Measurements from ENCODE around the gene MINDY2. TPM values are rescaled to one million over a fixed set of nuclear protein-coding genes. Genes with fewer than 3 reads are reported as not detected.
"Not testable (repeated sequence)": the region's sequence is repeated elsewhere in the genome, so short reads cannot be mapped to it uniquely, and the experiment has no call there.

The MINDY2 gene
- total RNA-seq, 2 donors from 2014 or later = 23.3 to 41.3 TPM

DNA sequence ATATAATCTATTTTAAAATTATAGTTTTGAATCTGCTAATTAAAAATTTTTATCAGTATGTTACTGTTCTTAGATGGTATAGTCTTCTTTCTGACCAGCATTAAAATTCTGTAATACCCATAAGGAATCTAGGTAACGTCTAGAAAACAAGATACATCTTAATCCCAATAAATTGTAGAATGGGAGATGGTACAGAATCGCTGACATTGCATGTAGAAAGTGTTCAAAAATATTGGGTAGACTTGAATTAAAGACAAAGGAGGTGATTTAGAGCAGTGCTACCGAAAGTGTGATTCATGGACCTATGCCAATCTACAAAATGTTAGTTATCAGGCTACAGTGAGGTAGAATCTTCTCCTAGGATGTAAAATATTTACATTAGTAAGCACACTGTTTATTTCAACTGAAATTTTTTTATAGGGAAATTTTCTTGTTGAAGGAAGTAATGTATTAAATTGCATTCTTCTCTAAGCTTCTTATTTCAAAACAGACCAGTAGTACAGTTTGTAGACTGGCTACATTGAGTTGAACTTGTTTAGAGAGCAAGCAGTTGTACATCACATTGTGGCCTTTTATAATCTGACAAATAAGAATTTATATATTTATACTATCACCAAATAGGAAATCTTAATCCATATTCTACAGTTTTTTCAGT, 17.1 kb downstream of the MINDY2 start:
- intact Hi-C loops (cut with DNase I) = no loop called here
- no peak for DNase-seq (ENCODE audit: low spot score)

DNA sequence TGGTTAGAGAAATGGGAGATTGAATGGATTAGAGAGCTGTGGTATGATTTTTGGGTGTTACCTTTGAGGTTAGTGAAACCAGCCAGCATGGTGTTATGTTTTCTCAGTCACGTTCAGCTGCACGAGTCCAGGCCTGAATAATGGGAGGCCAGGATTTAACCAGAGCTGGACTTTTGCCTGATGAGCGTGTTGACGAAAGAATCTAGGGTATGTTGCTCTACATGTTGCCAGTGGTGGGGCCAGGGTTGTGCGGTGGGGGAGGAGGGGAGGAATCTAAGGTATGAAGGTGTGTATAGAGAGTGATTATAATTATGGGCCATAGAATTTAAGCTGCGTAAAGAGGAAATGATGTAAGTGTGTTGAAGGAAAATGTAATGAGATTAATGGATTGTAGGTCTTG, 22.8 kb downstream of the MINDY2 start:
- intact Hi-C loops (cut with DNase I) = no loop called here
- DNase-seq (ENCODE audit: low spot score) = no peak

DNA sequence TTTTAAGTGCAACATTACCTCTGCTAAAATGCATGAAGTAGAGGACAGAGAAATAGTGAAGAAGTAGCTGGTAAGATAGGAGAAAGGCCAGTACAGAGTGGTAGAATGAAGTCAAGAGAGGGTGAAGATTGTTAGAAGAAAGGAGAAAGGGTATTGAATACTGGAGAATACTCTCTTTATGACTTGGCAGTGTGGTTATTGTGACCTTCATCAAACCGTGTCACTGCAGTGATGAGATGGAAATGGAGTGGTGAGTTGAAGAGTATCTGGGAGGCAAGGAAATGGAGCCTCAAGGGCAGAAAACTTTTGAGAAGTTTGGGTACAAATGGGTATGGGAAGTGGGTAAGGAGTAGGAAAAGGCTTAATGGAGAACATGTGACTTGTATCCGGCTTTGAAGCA, 24.7 kb downstream of the MINDY2 start:
- no peak for DNase-seq (ENCODE audit: low spot score)
- intact Hi-C loops (cut with DNase I) = no loop called here

DNA sequence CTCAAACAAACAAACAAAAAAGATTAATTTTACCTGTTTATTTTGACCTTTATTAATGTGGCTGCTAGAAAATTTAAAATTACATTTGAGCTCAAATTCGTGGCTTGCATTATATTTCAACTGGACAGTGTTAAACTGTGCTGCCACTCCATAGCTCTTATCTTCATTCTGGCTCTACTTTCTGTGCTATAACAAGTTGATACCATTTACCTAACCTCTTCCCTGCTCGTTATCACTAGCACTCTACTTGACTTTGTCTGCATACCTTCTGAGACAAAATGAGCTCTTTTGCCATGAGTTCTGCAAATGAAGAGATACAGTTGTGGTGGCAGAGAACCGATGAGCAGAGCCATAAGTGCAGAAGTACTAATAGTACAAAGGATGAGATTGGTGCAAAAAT, 26.4 kb downstream of the MINDY2 start:
- no peak for DNase-seq (ENCODE audit: low spot score)
- intact Hi-C loops (cut with DNase I) = no loop called here

DNA sequence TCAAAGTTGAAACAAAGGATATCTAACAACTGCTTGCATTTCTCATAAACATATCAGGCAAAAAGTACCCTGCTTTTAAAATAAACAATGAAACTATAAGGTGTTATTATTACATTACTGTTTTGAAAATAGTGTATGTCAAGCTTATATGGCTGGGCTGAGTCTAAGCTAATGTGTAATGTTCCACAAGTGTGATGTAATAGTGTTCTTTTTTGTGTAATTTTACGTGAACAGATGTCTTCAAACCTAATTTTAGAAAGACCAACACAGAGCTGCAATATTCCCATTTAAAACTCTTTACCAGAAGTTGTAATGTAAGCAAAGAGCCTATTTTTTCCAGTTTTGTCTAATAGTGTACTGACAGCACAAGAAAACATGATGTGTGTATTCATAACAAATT, 34.0 kb downstream of the MINDY2 start:
- intact Hi-C loops (cut with DNase I) = no loop called here
- DNase-seq (ENCODE audit: low spot score) = no peak

DNA sequence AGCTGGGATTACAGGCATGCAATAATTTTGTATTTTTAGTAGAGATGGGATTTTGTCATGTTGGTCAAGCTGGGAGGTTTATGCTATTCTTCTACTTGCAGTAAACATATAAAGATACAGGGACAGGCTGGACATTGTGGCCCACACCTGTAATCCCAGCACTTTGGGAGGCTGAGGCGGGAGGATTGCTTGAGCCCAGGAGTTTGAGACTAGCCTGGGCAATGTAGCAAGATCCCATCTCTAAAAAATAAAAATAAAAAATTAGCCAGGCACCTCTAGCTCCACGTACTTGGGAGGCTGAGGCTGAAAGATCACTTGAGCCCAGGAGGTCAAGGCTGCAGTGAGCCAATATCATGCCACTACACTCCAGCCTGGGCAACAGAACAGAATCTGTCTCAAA, 52.2 kb downstream of the MINDY2 start:
- DNase-seq (ENCODE audit: low spot score); intact Hi-C loops (cut with DNase I): not testable (repeated sequence)

DNA sequence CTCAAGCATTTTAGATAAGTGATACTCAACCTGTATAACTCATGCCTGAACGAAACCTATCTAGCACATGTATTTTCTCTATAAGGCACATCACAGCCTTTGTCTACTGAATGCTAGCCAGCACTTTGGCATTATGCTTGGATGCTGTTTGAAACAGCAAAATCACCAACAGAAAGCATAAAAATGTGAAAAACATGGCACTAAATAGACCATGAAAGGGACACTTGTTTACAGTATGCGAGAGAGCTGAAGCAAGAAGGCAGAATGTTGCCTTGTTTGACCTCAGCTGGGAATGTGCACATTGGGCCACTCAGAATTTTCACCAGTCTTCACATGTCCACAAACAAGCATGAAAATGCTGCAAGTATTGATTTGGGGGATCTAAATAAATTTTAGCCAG, 59.5 kb downstream of the MINDY2 start:
- DNase-seq (ENCODE audit: low spot score) = no peak
- intact Hi-C loops (cut with DNase I) = no loop called here

DNA sequence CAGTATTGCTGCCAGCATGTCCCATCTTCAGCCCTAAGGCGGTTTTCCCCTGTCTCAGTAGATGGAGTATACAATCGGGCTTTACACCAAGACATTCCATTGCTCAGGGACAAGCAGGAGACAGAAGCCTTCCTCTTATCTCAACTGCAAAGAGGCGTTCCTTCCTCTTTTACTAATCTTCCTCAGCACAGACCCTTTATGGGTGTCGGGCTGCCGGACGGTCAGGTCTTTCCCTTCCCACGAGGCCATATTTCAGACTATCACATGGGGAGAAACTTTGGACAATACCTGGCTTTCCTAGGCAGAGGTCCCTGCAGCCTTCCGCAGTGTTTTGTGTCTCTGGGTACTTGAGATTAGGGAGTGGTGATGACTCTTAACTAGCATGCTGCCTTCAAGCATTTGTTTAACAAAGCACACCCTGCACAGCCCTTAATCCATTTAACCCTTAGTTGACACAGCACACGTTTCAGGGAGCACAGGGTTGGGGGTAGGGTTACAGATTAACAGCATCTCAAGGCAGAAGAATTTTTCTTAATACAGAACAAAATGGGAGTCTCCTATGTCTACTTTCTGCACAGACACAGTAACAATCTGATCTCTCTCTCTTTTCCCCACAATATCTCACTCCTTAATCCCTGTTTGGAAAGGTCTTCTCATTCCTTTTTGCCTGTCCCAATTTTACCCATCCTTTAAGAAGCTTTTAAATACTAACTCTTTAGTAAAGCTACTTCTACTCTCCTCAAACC, 62.8 kb downstream of the MINDY2 start:
- intact Hi-C loops (cut with DNase I); DNase-seq (ENCODE audit: low spot score): not testable (repeated sequence)

DNA sequence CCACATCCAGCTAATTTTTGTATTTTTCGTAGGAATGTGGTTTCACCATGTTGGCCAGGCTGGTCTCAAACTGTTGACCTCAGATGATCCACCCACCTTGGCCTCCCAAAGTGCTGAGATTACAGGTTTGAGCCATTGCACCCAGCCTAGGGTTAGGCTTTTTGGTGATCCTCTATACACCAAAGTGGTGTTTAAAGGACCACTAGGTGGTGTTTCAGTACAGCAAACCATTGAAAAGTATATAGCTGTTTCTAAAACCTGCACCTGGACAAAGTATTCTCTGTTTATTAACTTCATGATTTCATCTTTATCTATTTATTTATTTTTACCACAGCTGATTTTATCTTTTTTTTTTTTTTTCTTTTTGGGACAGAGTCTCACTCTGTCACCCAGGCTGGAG, 68.4 kb downstream of the MINDY2 start:
- intact Hi-C loops (cut with DNase I) = no loop called here
- DNase-seq (ENCODE audit: low spot score) = no peak

DNA sequence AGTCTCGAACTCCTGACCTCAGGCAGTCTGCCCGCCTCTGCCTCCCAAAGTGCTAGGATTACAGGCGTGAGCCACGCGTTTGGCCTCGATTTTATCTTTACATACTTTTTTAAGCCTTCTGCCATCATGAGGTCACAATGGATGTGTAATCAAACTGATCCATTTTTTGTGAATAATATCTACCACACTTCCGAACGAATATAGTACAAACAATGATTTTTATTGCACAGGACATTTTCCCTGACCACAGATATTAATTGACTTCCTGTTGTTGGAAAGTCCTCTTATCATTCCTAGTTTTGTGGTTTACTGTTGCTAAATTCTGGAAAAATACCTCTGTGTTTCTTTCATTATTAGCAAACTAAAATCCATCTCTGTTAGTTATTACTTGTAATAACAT, 68.9 kb downstream of the MINDY2 start:
- no peak for DNase-seq (ENCODE audit: low spot score)
- intact Hi-C loops (cut with DNase I) = no loop called here

DNA sequence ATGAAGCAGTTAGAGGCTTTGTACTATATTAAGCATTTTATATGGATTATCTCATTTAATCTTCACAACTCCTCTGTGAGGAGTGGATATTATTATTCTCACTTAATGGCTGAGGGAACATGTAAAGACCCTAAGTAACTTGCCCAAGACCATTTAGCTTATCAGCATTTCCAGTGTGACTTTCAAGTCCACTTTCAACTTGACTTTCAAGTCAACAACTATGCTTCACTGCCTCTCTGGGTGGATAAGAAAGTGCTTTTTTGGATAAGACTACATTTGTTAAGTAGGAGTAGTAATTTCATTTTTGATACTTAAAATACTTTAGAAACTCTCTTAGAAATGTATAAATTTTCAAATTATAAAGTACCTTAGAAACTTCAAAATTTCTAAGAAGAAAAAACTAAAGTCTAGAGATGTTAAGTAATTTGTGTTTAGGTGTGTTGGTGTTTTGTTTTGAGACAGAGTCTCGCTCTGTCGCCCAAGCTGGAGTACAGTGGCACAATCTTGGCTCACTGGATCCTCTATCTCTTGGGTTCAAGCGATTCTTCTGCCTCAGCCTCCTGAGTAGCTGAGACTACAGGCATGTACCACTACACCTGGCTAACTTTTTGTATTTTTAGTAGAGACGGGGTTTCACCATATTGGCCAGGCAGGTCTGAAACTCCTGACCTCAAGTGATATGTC, 71.8 kb downstream of the MINDY2 start:
- intact Hi-C loops (cut with DNase I) = no loop called here
- no peak for DNase-seq (ENCODE audit: low spot score)

DNA sequence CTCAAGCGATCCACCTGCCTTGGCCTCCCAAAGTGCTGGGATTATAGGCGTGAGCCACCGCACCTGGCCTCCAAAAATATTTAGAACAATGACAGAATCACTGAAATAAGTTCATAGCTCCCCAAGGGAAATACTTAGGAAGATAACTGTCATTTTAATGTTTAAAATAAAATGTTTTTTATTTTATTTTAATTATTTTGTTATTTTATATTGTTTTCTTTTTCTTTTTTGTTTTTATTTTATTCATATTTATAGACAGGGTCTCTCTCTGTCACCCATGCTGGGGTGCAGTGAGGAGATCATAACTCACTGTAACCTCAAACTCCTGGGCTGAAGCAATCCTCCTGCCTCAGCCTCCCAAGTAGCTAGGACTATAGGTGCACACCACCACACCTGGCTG, 80.1 kb downstream of the MINDY2 start:
- DNase-seq (ENCODE audit: low spot score); intact Hi-C loops (cut with DNase I): not testable (repeated sequence)

DNA sequence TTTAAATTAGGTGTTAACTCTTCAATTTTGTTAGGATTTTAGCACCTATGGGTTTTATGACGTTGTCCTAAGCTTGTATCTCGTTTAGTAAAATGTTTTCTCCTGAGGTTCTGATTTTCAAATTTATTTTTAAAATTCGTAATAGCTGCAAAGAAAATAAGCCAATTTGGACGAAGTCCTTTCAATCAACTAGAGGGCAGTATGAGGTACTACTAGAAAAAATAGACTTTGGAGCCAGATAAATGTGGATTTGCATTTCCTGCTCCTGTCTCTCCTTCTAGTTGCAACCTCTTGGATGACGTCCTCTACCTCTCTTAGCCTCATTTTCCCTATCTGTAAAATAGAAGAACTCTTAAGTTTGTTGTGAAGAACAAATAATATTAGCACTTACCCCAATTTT, 81.2 kb downstream of the MINDY2 start:
- no peak for DNase-seq (ENCODE audit: low spot score)
- intact Hi-C loops (cut with DNase I) = no loop called here

DNA sequence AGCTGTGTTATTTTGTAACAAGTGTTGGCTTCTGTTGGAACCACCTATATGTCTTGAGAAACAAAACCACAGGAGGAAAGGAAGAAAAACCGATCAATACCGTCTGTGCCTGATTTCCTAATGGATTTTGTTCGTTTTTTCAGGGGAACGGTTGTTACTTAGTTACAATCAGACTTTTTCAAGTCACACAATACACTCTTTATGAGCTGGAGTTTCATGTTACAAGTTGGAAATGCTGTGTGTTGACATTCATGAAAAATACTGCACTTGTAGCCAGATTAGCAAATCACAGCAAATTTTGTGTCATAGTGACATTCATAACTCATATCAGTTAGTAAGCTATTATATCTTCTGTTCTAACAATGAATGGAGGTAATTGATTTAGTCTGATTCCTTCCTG, 83.5 kb downstream of the MINDY2 start:
- intact Hi-C loops (cut with DNase I) = no loop called here

DNA sequence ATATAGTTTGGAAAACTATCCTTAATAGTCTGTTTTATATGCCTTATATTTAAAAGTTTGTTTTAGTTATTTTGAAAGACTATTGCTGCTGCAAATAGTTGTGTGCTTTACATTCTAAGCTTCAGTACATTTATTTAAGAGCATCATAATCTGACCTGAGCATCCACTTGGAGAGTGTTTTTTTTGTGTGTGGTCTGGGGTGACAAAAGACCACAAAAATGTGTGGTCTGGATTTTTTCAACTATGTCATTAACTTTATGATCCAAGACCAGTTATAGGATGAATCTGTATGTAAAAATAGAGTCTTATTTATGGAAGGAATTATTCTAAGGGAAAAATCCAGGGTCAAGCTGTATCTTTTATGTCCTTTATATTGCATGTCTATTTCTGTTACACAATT, 85.0 kb downstream of the MINDY2 start:
- DNase-seq (ENCODE audit: low spot score) = no peak
- intact Hi-C loops (cut with DNase I) = no loop called here

More for the DNA sequence above, 83.5 kb downstream of the MINDY2 start:
- no peak for DNase-seq (ENCODE audit: low spot score)

DNA sequence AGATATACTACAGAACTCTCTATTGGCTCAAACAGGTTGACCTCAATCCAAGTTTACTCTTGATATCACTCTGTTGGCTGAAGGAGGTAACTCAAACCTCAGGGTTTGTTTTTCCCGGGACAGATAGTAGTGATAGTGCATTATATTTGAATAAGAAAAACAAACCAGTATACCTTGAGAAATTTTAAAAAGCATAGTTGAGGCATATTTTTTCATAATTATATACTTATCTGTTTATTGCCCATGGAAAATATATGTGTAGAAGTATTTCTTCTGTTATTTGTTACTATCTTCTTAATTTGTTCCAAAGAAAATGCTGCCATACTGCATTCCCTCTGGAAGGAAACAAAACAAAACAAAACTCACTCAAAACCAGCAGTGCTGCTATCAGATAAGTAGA, 85.5 kb downstream of the MINDY2 start:
- DNase-seq (ENCODE audit: low spot score); intact Hi-C loops (cut with DNase I): not testable (repeated sequence)

DNA sequence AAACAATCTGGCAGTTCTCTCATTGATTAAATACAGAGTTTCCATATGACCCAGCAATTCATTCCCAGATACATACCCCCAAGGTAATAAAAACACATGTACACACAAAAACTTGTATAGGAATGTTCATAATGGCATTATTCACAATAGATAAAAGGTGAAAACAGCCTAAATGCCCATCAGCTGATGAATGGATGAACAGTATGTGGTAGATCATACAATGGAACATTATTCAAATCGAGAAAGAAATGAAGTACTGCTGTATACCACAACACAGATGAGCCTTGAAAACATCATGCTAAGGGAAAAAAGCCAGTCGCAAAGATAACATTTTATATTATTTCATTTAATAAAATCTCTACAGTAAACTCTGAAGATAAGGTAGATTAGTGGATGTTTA, 91.2 kb downstream of the MINDY2 start:
- intact Hi-C loops (cut with DNase I) = no loop called here
- DNase-seq (ENCODE audit: low spot score) = no peak

DNA sequence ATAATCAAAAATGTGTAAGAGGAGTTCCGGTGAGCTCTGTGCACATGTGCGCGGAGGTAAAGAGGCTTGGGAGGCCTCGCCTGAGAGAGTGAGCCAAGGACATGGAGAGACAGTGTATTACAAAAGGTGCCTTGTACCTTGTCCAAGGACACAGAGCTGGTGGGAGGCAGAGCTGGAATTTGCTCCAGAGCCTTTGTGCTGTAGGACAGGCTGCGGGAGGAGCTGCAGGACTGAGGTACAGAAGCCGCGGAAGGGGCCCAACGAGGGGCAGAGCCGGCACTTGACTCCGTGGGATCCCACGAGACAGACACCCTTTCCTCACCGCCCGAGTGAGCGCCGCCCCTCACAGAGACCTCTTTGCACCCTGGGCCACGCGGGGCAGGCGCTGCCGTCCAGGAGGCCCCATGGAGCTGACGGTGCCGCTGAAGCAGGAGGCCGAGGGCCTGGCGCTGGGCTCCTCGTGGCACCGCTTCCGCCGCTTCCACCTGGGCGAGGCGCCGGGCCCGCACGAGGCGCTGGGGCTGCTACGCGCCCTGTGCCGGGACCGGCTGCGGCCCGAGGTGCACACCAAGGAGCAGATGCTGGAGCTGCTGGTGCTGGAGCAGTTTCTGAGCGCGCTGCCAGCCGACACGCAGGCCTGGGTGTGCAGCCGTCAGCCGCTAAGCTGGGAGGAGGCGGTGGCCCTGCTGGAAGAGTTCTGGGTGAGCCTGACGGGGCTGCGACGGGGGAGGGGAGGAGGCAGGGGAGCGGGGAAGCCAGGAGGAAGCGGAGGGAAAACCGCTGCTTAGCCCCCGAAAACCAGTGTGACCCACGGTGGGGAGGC, 93.7 kb downstream of the MINDY2 start:
- intact Hi-C loops (cut with DNase I) = no loop called here
- DNase-seq (ENCODE audit: low spot score) = peak; percentile 85

DNA sequence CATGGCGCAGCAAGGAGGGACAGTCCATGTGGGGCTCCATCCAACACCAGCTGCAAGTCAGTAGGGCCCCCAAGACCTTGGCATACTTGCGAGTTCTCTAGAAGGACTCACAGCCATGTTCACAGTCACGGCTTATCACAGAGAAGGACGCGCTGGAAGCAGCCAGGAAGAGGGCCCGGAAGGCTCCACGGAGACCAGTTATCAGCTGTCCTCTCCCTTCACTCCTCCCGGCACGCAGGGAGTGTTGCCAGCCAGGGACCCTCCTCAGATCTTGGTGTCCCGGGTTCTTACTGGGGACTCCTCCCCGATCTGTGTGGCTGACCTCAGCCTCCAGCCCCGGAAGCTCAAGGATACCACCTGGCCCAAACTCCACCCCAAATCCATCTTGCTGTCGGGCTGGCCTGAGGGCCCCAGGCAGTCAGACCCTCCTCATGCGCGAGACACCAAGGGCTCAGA, 94.4 kb downstream of the MINDY2 start:
- DNase-seq (ENCODE audit: low spot score) = no peak
- intact Hi-C loops (cut with DNase I) = no loop called here

DNA sequence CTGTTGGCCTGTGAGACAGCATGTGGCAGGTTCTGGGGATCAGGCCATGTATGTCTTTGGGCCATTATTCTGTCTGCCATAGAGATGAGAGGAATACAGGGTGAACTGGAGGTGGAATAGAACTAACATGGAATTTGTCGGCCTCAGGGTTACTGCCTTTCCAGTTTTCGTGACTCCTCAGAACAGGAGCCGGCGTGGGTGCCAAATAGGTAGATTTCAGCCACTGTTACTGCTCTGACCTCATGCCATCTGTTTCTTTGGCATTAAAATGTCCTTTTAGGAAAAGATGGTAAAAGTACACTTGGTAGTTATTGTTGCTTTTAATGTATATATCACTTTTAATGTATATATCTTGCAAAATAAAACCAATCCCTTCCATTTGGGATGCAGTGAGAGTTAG, 96.8 kb downstream of the MINDY2 start:
- intact Hi-C loops (cut with DNase I) = no loop called here
- DNase-seq (ENCODE audit: low spot score) = no peak

Measured in posterior vena cava (tissue), 2 donors.